ENCODE results near the gene GRID1. TPM values are rescaled to one million over a fixed set of nuclear protein-coding genes. Genes with fewer than 3 reads are reported as not detected.

The GRID1 gene
- polyA plus RNA-seq, 1 of the 3 experiments (the other 2 are of a cell fraction) = 0.13 TPM

GRCh38 chr10:86130041-86130440 lies 236.6 kb downstream of the GRID1 start:
- no peaks in the 10 kb centered on the region for H3K9me2 ChIP-seq
- H3K79me2 ChIP-seq (ENCODE audit: insufficient read depth) = no peaks in the 10 kb centered on the region
- no peaks in the 10 kb centered on the region for H3K27me3 ChIP-seq (ENCODE audit: insufficient read depth)
- no peaks in the 10 kb centered on the region for H3K36me3 ChIP-seq (replicated peaks in 1 of 2; ENCODE audit: control insufficient read depth in 1 of 2, insufficient read depth in 2 of 2, low read length in 1 of 2)
- DNase-seq = no peak
- no peak overlapping the region for H3K4me3 ChIP-seq (ENCODE audit: low read depth in 2 of 2, low read length in 1 of 2)
- CTCF ChIA-PET = interaction anchor here (1.0 to 1.3 kb wide), 2 partner anchors 9 to 30 kb away, joined by 3 to 4 read pairs; no protein-coding TSS in a partner anchor
- no peak overlapping the region for H3K4me2 ChIP-seq
- no peaks in the 10 kb centered on the region for H3K9me3 ChIP-seq
- no peaks in the 10 kb centered on the region for H3F3A ChIP-seq (replicated peaks; ENCODE audit: insufficient read depth)
- H3K4me1 ChIP-seq (ENCODE audit: control insufficient read depth in 1 of 2, insufficient read depth in 2 of 2, low read depth in 1 of 2, low read length in 1 of 2) = peaks cover 0 to 17% of the 10 kb centered on the region in 2 experiments; a peak in 2 of 4 replicates
- no peak overlapping the region for H3K9ac ChIP-seq
- POLR2A ChIA-PET = no interaction called here
- no peak overlapping the region for H2AFZ ChIP-seq (ENCODE audit: low read depth)
- no peaks in the 10 kb centered on the region for H4K20me1 ChIP-seq (ENCODE audit: insufficient read depth)
- H3K27ac ChIP-seq (ENCODE audit: low read depth in 2 of 2, low read length in 1 of 2) = no peak overlapping the region
- TF ChIP-seq JUND (IDR thresholded peaks at IDR 0.05) = no peak
- TF ChIP-seq FOXJ3 (CRISPR knock-in tag; IDR thresholded peaks at IDR 0.05) = no peak

DNA sequence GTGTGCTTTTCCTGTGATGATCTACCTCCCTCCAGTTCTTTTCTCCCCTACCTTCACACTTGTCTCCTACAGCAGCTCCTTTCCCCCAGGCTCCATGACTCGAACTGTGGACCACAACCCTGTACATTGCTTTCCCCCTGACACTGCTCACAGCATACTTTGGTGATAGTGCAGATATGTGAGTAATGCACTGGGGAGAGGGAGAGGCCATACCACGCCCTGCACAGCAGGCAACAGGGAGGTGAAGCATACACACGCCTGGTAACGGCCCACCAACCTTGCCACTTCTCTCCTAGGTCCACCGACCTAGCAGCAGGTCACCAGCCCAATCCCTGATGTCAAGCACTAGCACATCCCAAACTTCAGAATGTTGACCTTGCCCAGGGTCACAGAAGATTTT lies 238.2 kb downstream of the GRID1 start:
- Histone ChIP-seq H2AFZ (ENCODE audit: low read depth) (no peak overlapping the region), H3K36me3 (replicated peaks in 1 of 2; ENCODE audit: control insufficient read depth in 1 of 2, insufficient read depth in 2 of 2, low read length in 1 of 2) (no peaks in the 10 kb centered on the region), H3K9ac (no peak overlapping the region), H3F3A (replicated peaks; ENCODE audit: insufficient read depth) (no peaks in the 10 kb centered on the region), H3K4me1 (ENCODE audit: control insufficient read depth in 1 of 2, insufficient read depth in 2 of 2, low read depth in 1 of 2, low read length in 1 of 2) (peaks cover 0 to 17% of the 10 kb centered on the region in 2 experiments; a peak in 2 of 4 replicates), H3K4me3 (ENCODE audit: low read depth in 2 of 2, low read length in 1 of 2) (no peak overlapping the region), H4K20me1 (ENCODE audit: insufficient read depth) (no peaks in the 10 kb centered on the region), H3K9me2 (no peaks in the 10 kb centered on the region), H3K79me2 (ENCODE audit: insufficient read depth) (no peaks in the 10 kb centered on the region), H3K9me3 (no peaks in the 10 kb centered on the region), H3K27me3 (ENCODE audit: insufficient read depth) (no peaks in the 10 kb centered on the region), H3K27ac (ENCODE audit: low read depth in 2 of 2, low read length in 1 of 2) (no peak overlapping the region), H3K4me2 (no peak overlapping the region)
- WGBS (ENCODE audit: low lambda C conversion rate) = 11% methylated on average over 5 of the region's 5 CpGs
- ChIA-PET CTCF (no interaction called here), POLR2A (no interaction called here)
- TF ChIP-seq YY1 (IDR thresholded peaks at IDR 0.05; ENCODE audit: low read depth) = no peak
- TF ChIP-seq MXI1 (IDR thresholded peaks at IDR 0.05; ENCODE audit: low read depth, low read length) = no peak
- DNase-seq = no peak

DNA sequence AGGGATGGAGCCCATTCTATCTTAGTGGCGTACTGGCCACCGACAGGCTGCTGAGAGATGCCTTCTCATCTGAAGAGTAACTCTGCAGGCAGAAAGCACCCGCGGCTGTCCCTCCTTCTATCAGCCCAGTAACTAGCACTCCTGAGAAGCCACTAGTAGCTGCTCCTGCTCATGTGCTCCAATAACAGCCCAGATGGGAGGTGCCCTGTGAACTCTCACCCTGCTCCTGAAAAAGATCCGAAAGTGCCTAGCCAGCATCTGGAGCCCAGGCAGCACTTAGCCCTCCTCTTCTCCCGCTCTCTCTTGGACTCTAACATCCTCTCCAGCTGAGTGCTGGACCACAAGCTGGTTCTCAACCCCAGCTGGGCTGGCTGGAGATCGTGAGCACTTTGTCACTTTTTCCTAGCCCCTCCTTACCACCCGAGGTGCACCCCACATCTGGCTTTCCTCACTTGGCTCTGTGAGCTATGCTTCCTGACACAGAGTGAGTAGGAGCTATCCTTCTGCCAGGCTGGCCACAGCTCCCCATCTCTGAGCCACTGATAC lies 239.2 kb downstream of the GRID1 start:
- Histone ChIP-seq H3K4me3 (ENCODE audit: low read depth in 2 of 2, low read length in 1 of 2) (no peak overlapping the region), H3K9me2 (no peaks in the 10 kb centered on the region), H3K27ac (ENCODE audit: low read depth in 2 of 2, low read length in 1 of 2) (no peak overlapping the region), H3K9ac (no peak overlapping the region), H2AFZ (ENCODE audit: low read depth) (no peak overlapping the region), H3K4me2 (no peak overlapping the region), H3F3A (replicated peaks; ENCODE audit: insufficient read depth) (no peaks in the 10 kb centered on the region), H3K27me3 (ENCODE audit: insufficient read depth) (no peaks in the 10 kb centered on the region), H3K9me3 (no peaks in the 10 kb centered on the region), H3K36me3 (replicated peaks in 1 of 2; ENCODE audit: control insufficient read depth in 1 of 2, insufficient read depth in 2 of 2, low read length in 1 of 2) (no peaks in the 10 kb centered on the region), H3K4me1 (ENCODE audit: control insufficient read depth in 1 of 2, insufficient read depth in 2 of 2, low read depth in 1 of 2, low read length in 1 of 2) (peaks cover 0 to 17% of the 10 kb centered on the region in 2 experiments; a peak in 2 of 4 replicates), H3K79me2 (ENCODE audit: insufficient read depth) (no peaks in the 10 kb centered on the region), H4K20me1 (ENCODE audit: insufficient read depth) (no peaks in the 10 kb centered on the region)
- POLR2A ChIA-PET = no interaction called here
- CTCF ChIA-PET = interaction anchor here (1.7 to 1.9 kb wide), 2 partner anchors 14 to 27 kb away, joined by 4 to 6 read pairs; no protein-coding TSS in a partner anchor
- TF ChIP-seq ELF1 (IDR thresholded peaks at IDR 0.05) (no peak), EZH2phosphoT487 (IDR thresholded peaks at IDR 0.05; ENCODE audit: borderline replicate concordance, low read depth) (no peak), FOSL2 (IDR thresholded peaks at IDR 0.05; ENCODE audit: borderline replicate concordance, low read depth) (no peak)
- DNase-seq = peak; percentile 60
- 29% methylated on average over 7 of the region's 8 CpGs for WGBS (ENCODE audit: low lambda C conversion rate)
